GM12891 (cell line): ENCODE results near the gene ALDH5A1.

Experiments used
- POLR2A ChIP-seq: IDR thresholded peaks from 2 replicates; pipeline ENCODE4 v1.6.1; 2011; ENCODE audit warnings: low read depth, low read length, control low read depth
- POLR2AphosphoS5 ChIP-seq: IDR thresholded peaks from 2 replicates; pipeline ENCODE4 v1.6.1; 2011; ENCODE audit warnings: low read depth, low read length, control low read depth

DNA sequence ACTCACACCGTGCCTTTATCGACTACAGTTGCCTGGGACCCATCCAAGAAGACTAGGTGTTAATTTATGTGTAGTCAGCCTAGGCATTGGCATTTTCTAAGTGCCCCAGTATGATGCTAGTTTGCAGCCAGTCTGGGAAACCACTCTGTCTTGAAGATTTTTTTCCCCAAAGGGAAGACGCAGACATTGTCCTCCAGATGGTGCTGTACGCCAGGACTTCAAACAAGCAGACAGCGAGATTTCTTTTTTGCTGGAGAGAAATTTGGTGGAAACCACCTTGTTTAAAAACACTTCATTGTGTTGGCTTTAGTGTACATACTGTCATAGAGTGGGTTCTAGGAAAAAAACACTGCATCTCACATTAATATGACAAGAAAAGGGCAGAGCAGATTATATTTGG lies 30.0 kb downstream of the ALDH5A1 start:
- no peak for TF ChIP-seq POLR2AphosphoS5
- no peak for TF ChIP-seq POLR2A
